GM21390 (cell line): ENCODE data around the gene NUDCD3.
A peak's percentile ranks its signal among the peaks of the same experiment; 100 is the strongest.

Experiments
- ATAC-seq: cut with Tn5 transposase; IDR thresholded peaks from one replicate; pipeline ENCODE4 v1.9.1; 2021; ENCODE audit not compliant: unreplicated experiment

NUDCD3 gene

GRCh38 chr7:44482502-44483485, 7.7 kb downstream of the NUDCD3 start:
- ATAC-seq = no peak

- ATAC-seq = no peak
Measured at GRCh38 chr7:44477938-44478337, 12.5 kb downstream of the NUDCD3 start.

- peak; percentile 78 for ATAC-seq
Measured at GRCh38 chr7:44477063-44477830, 13.2 kb downstream of the NUDCD3 start.

- ATAC-seq = no peak
Measured at GRCh38 chr7:44476313-44476712, 14.1 kb downstream of the NUDCD3 start.

- ATAC-seq = no peak
Measured at GRCh38 chr7:44473295-44473694, 17.2 kb downstream of the NUDCD3 start.

- no peak for ATAC-seq
Measured at GRCh38 chr7:44472843-44473242, 17.6 kb downstream of the NUDCD3 start.

GRCh38 chr7:44471850-44472249, 18.6 kb downstream of the NUDCD3 start:
- ATAC-seq = no peak

- no peak for ATAC-seq
Measured at GRCh38 chr7:44471436-44471835, 19.0 kb downstream of the NUDCD3 start.

GRCh38 chr7:44470628-44471245, 19.7 kb downstream of the NUDCD3 start:
- ATAC-seq = no peak

- no peak for ATAC-seq
Measured at GRCh38 chr7:44470135-44470479, 20.4 kb downstream of the NUDCD3 start.

GRCh38 chr7:44469461-44470134, 20.9 kb downstream of the NUDCD3 start:
- no peak for ATAC-seq

- no peak for ATAC-seq
Measured at GRCh38 chr7:44467217-44467548, 23.3 kb downstream of the NUDCD3 start.

GRCh38 chr7:44466300-44467216, 23.9 kb downstream of the NUDCD3 start:
- ATAC-seq = no peak

GRCh38 chr7:44465490-44465889, 25.0 kb downstream of the NUDCD3 start:
- ATAC-seq = no peak

- ATAC-seq = no peak
Measured at GRCh38 chr7:44463169-44463808, 27.2 kb downstream of the NUDCD3 start.

- ATAC-seq = no peak
Measured at GRCh38 chr7:44461387-44461786, 29.1 kb downstream of the NUDCD3 start.

- peak; percentile 96 for ATAC-seq
Measured at GRCh38 chr7:44460325-44460724, 30.1 kb downstream of the NUDCD3 start.

- ATAC-seq = no peak
Measured at GRCh38 chr7:44455155-44455554, 35.3 kb downstream of the NUDCD3 start.

GRCh38 chr7:44454348-44454747, 36.1 kb downstream of the NUDCD3 start:
- ATAC-seq = no peak

- ATAC-seq = no peak
Measured at GRCh38 chr7:44451123-44451522, 39.3 kb downstream of the NUDCD3 start.
